ENCODE results near the gene DNAH1. TPM values are rescaled to one million over a fixed set of nuclear protein-coding genes. Genes with fewer than 3 reads are reported as not detected.

The DNAH1 gene
- total and polyA plus RNA-seq, 2 of the 4 experiments (the other 2 are of a cell fraction): 2.0 to 4.0 TPM

DNA sequence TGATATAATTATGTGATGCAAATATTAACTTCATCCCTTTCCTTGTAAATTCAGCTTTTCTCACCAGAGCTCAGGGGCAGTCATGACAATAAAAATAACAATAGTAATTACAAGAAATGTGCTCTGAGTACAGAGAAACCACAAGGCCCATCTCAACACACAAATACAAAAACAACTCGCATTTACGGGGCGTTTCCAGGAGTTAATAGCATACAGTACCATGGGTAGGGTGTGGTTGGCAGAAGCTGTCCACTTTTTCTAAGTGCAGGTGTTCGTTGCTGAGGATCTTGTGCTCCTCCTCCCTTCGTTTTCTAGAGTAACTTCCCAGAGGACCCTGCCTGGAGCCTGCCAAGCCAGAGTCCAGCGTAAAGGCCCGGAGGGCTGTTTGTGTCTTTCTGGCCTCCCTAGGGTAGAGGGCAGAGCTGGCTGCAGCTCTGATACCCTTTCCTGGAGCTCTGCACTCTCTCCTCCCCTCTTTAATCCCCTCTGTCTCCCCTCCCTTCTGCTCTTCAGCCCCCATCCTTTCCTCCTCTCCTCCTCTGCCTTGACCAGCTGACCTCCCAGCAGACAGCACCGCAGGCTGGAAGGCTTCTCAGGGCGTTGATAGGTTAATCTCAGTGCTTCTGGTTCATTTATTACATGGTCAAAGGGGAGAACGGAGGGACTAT lies 117.3 kb downstream of the DNAH1 start:
- Histone ChIP-seq H3K4me1 (ENCODE audit: control insufficient read depth, insufficient read depth, low read length) (peaks cover 12% of the 10 kb centered on the region; the same call in 1 of the 2 replicates), H2BK5ac (ENCODE audit: low read depth, low read length, poor library complexity, severe bottlenecking) (no peak overlapping the region), H4K20me1 (ENCODE audit: insufficient read depth, low read length) (no peaks in the 10 kb centered on the region), H3K27ac (ENCODE audit: insufficient read depth, low read length) (no peak overlapping the region), H3K9me1 (ENCODE audit: insufficient read depth, low read length) (no peaks in the 10 kb centered on the region), H2AFZ (replicated peaks; ENCODE audit: low read length, poor library complexity) (no peak overlapping the region), H3K4me3 (ENCODE audit: insufficient read depth, low read depth, low read length) (no peak overlapping the region), H3K9ac (ENCODE audit: low read depth, low read length) (no peak overlapping the region), H3K14ac (replicated peaks; ENCODE audit: low read depth, low read length) (no peak overlapping the region), H2BK15ac (ENCODE audit: low read depth, low read length) (no peak overlapping the region), H3K23ac (ENCODE audit: low read depth, low read length) (no peak overlapping the region), H3K27me3 (ENCODE audit: control insufficient read depth, insufficient read depth, low read length) (peaks cover 22% of the 10 kb centered on the region), H3K56ac (ENCODE audit: extremely low read depth, insufficient read depth, low read length) (no peak overlapping the region), H3K4ac (ENCODE audit: low read depth, low read length) (no peak overlapping the region), H3K79me1 (ENCODE audit: low read depth in 1 of 2, low read length in 2 of 2) (no peaks in the 10 kb centered on the region), H3K4me2 (ENCODE audit: low read depth, low read length) (no peak overlapping the region), H3K36me3 (ENCODE audit: control insufficient read depth, insufficient read depth, low read length) (no peaks in the 10 kb centered on the region), H3K9me3 (ENCODE audit: control insufficient read depth, insufficient read depth, low read length) (no peaks in the 10 kb centered on the region), H4K91ac (ENCODE audit: insufficient read depth, low read depth, low read length) (no peak overlapping the region), H2AK9ac (replicated peaks; ENCODE audit: low read depth, low read length, poor library complexity) (no peak overlapping the region), H4K8ac (ENCODE audit: low read depth in 2 of 2, low read length in 2 of 2) (no peak overlapping the region), H4K5ac (ENCODE audit: low read depth, low read length) (no peak overlapping the region), H3K18ac (ENCODE audit: low read depth, low read length) (no peak overlapping the region), H2AK5ac (ENCODE audit: low read depth, low read length) (no peak overlapping the region), H2BK20ac (ENCODE audit: low read depth, low read length) (no peak overlapping the region), H2BK120ac (ENCODE audit: low read depth, low read length) (no peak overlapping the region)
- intact Hi-C loops (cut with micrococcal nuclease): no loop called here
- TF ChIP-seq, protein P1, sequence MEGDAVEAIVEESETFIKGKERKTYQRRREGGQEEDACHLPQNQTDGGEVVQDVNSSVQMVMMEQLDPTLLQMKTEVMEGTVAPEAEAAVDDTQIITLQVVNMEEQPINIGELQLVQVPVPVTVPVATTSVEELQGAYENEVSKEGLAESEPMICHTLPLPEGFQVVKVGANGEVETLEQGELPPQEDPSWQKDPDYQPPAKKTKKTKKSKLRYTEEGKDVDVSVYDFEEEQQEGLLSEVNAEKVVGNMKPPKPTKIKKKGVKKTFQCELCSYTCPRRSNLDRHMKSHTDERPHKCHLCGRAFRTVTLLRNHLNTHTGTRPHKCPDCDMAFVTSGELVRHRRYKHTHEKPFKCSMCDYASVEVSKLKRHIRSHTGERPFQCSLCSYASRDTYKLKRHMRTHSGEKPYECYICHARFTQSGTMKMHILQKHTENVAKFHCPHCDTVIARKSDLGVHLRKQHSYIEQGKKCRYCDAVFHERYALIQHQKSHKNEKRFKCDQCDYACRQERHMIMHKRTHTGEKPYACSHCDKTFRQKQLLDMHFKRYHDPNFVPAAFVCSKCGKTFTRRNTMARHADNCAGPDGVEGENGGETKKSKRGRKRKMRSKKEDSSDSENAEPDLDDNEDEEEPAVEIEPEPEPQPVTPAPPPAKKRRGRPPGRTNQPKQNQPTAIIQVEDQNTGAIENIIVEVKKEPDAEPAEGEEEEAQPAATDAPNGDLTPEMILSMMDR (conservative IDR thresholded peaks at IDR 0.05; ENCODE audit: low read depth, low read length): no peak
- TF ChIP-seq MAFK (IDR thresholded peaks at IDR 0.05; ENCODE audit: low read depth, low read length) (no peak), POLR2A (IDR thresholded peaks at IDR 0.05; ENCODE audit: low read depth, low read length) (no peak), RCOR1 (IDR thresholded peaks at IDR 0.05; ENCODE audit: insufficient replicate concordance, low read length) (no peak)
- ChIA-PET POLR2A (ENCODE audit: unreplicated experiment) (no interaction called here), CTCF (interaction anchor here (1.3 kb wide), 1 partner anchor 13 kb away, joined by 6 read pairs; no protein-coding TSS in a partner anchor)
- dilution Hi-C loops (cut with HindIII; ENCODE audit: low sequenced_read_pairs, unreplicated experiment): no loop called here
- WGBS, 2 experiments (ENCODE audit: extremely low coverage in 2 of 2, insufficient read length in 1 of 2): no CpG with 5 or more reads among the region's 10 CpGs
- in situ Hi-C loops (cut with MboI; ENCODE audit: low sequenced_read_pairs): no loop called here
- ATAC-seq (ENCODE audit: low read depth) (no peak), DNase-seq (no peak)
- BruUV-seq (replicated peaks): no TSS peak
